Ectodermal cell (in vitro differentiated cells): Measurements from ENCODE around the gene ACP3.
"Not testable (repeated sequence)": the region's sequence is repeated elsewhere in the genome, so short reads cannot be mapped to it uniquely, and the experiment has no call there.

Experiments
- H3K27ac ChIP-seq: 2 replicates; pipeline ENCODE4 v1.7.0; 2013; ENCODE audit warnings: mild to moderate bottlenecking, low read depth, low read length; ENCODE audit not compliant: insufficient read depth, poor library complexity, severe bottlenecking
- H3K27me3 ChIP-seq: 2 replicates; pipeline ENCODE4 v1.7.0; 2013; ENCODE audit warnings: mild to moderate bottlenecking, low read length; ENCODE audit not compliant: insufficient read depth, control insufficient read depth, poor library complexity, severe bottlenecking
- H3K36me3 ChIP-seq: one replicate; pipeline ENCODE4 v1.7.0; 2013; ENCODE audit warnings: low read length; ENCODE audit not compliant: control insufficient read depth, insufficient read depth
- H3K4me1 ChIP-seq: one replicate; pipeline ENCODE4 v1.7.0; 2013; ENCODE audit warnings: low read length; ENCODE audit not compliant: control insufficient read depth, insufficient read depth
- H3K4me3 ChIP-seq: 2 replicates; pipeline ENCODE4 v1.7.0; 2013; ENCODE audit warnings: low read depth, low read length, control low read depth; ENCODE audit not compliant: insufficient read depth
- H3K9me3 ChIP-seq: 2 replicates; pipeline ENCODE4 v1.7.0; 2013; ENCODE audit warnings: mild to moderate bottlenecking, low read length, moderate library complexity; ENCODE audit not compliant: control insufficient read depth
- WGBS, 2 experiments: methylation state at CpG; one replicate each; pipeline ENCODE4 v1.1.7; 2013; ENCODE audit warnings: missing lambda C conversion rate in 2 of 2; 5-methylcytosine and 5-hydroxymethylcytosine counted together

The ACP3 gene

GRCh38 chr3:132286035-132286434 lies 31.2 kb upstream of the ACP3 start:
- no peak overlapping the region for H3K27ac ChIP-seq
- H3K4me1 ChIP-seq, result no peaks in the 10 kb centered on the region
- no peaks in the 10 kb centered on the region for H3K27me3 ChIP-seq
- 63 to 64% methylated on average over 1 of the region's 1 CpG for WGBS, 2 experiments
- H3K36me3 ChIP-seq, result no peaks in the 10 kb centered on the region
- no peaks in the 10 kb centered on the region for H3K9me3 ChIP-seq
- H3K4me3 ChIP-seq, result no peak overlapping the region

- Histone ChIP-seq H3K9me3 (no peaks in the 10 kb centered on the region), H3K27me3 (no peaks in the 10 kb centered on the region), H3K4me1 (no peaks in the 10 kb centered on the region), H3K27ac (no peak overlapping the region), H3K4me3 (no peak overlapping the region), H3K36me3 (no peaks in the 10 kb centered on the region)
- 94 to 99% methylated on average over 1 to 2 of the region's 2 CpGs for WGBS, 2 experiments
Measured at GRCh38 chr3:132288357-132288756, 28.9 kb upstream of the ACP3 start.

GRCh38 chr3:132289316-132289715 lies 27.9 kb upstream of the ACP3 start:
- Histone ChIP-seq H3K27ac (no peak overlapping the region), H3K36me3 (no peaks in the 10 kb centered on the region), H3K27me3 (no peaks in the 10 kb centered on the region), H3K4me3 (no peak overlapping the region), H3K4me1 (no peaks in the 10 kb centered on the region), H3K9me3 (no peaks in the 10 kb centered on the region)
- WGBS, 2 experiments, result 80 to 97% methylated on average over 1 of the region's 1 CpG

- Histone ChIP-seq H3K36me3 (no peaks in the 10 kb centered on the region), H3K27me3 (no peaks in the 10 kb centered on the region), H3K27ac (no peak overlapping the region), H3K4me3 (no peak overlapping the region), H3K9me3 (no peaks in the 10 kb centered on the region), H3K4me1 (no peaks in the 10 kb centered on the region)
- 93 to 96% methylated on average over 2 of the region's 3 CpGs for WGBS, 2 experiments
Measured at GRCh38 chr3:132290833-132291232, 26.4 kb upstream of the ACP3 start.

- no peaks in the 10 kb centered on the region for H3K27me3 ChIP-seq
- 72 to 73% methylated on average over 4 of the region's 4 CpGs for WGBS, 2 experiments
- H3K4me1 ChIP-seq, result no peaks in the 10 kb centered on the region
- no peak overlapping the region for H3K27ac ChIP-seq
- H3K4me3 ChIP-seq, result no peak overlapping the region
- H3K36me3 ChIP-seq, result no peaks in the 10 kb centered on the region
- no peaks in the 10 kb centered on the region for H3K9me3 ChIP-seq
Measured at GRCh38 chr3:132292042-132292441, 25.2 kb upstream of the ACP3 start.

- Histone ChIP-seq H3K27ac (no peak overlapping the region), H3K9me3 (no peaks in the 10 kb centered on the region), H3K27me3 (no peaks in the 10 kb centered on the region), H3K4me1 (no peaks in the 10 kb centered on the region), H3K36me3 (no peaks in the 10 kb centered on the region), H3K4me3 (no peak overlapping the region)
Measured at GRCh38 chr3:132293251-132293650, 24.0 kb upstream of the ACP3 start.

- Histone ChIP-seq H3K9me3 (no peaks in the 10 kb centered on the region), H3K4me1 (no peaks in the 10 kb centered on the region), H3K36me3 (no peaks in the 10 kb centered on the region), H3K27me3 (no peaks in the 10 kb centered on the region), H3K27ac (no peak overlapping the region), H3K4me3 (no peak overlapping the region)
- 88 to 89% methylated on average over 5 of the region's 5 CpGs for WGBS, 2 experiments
Measured at GRCh38 chr3:132294906-132295305, 22.3 kb upstream of the ACP3 start.

GRCh38 chr3:132303336-132304201 lies 13.6 kb upstream of the ACP3 start:
- H3K9me3 ChIP-seq, H3K27me3 ChIP-seq, H3K4me3 ChIP-seq, H3K36me3 ChIP-seq, H3K4me1 ChIP-seq, H3K27ac ChIP-seq: not testable (repeated sequence)
- WGBS, 2 experiments, result 93 to 95% methylated on average over 6 of the region's 6 CpGs

GRCh38 chr3:132304351-132304750 lies 12.9 kb upstream of the ACP3 start:
- not testable (repeated sequence) for H3K4me3 ChIP-seq, H3K4me1 ChIP-seq, H3K27me3 ChIP-seq, H3K27ac ChIP-seq, H3K9me3 ChIP-seq, H3K36me3 ChIP-seq
- WGBS, 2 experiments, result 7 to 27% methylated on average over 1 to 2 of the region's 2 CpGs

- not testable (repeated sequence) for H3K9me3 ChIP-seq, H3K27me3 ChIP-seq, H3K4me1 ChIP-seq, H3K4me3 ChIP-seq, H3K27ac ChIP-seq, H3K36me3 ChIP-seq
- WGBS, 2 experiments, result 90 to 94% methylated on average over 11 of the region's 11 CpGs
Measured at GRCh38 chr3:132310057-132310456, 7.2 kb upstream of the ACP3 start.
